Nucleus accumbens (tissue), 56 donors: ENCODE measurements around the gene MATN4.

Experiments used
- DNase-seq, 56 donors: peaks; one replicate each; lab custom pipeline; 2025; lab: John Stamatoyannopoulos, UW

MATN4 gene

DNA sequence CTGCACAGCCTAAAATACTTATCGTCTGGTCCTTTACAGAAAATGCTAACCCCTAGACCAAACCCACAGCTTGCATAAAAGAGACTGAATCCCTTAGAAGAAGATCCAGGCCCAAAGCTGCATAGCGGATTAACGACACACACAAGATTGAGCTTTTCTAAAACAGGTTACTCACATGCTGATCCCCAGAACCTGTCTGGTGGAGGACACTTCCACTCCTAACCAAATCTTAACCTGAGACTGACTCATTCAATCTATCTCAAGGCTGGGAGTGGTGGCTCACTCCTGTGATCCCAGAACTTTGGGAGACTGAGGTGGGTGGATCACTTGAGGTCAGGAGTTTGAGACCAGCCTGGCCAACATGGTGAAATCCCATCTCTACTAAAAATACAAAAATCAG lies 50.9 kb downstream of the MATN4 start:
- DNase-seq = no peak

DNA sequence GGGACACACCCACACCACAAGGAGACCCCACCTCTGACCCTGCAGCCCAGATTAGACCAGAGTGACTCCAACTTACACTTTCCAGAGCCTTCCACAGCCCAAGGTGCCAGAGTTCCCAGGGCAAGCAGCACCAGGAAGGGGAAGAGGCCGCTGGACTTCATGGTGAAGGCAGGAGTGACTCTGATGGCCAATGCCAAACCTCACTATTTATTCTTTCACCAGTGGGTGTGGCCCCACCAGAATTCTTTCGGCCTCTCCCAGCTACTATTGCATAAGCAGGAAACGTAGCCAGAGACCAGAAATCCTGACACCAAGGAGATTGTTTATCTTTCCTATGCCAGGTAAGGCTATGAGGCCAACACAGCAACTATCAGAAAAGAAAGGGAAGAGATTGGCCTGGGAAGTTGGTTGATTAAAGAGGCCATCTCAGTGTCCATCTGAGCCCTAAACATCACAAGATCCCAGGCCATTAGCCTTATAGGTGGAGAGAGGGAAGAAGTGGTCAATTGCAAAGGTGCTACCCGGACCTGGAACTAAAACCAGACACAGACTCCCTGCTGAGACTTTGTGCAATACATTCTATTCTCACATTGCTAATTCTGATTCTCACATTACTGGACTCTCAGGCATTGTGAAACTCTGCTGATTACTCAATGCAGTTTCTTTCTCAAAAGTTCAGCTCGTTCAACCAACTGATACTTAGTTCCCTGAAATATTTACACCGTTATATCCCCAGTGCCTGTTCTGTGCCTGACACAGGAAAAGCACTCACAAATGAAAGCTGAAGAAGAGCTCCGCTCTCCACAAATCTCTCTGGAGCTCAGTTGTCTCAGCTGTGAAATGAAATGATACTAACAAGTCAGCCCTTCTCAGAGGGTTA lies 53.5 kb downstream of the MATN4 start, which contains the start of gene SLPI:
TSS of gene SLPI (minus strand) at position 182 of the 880 bp plus-strand sequence. CDS start at position 161, 21 bp downstream.
- DNase-seq = no peak

DNA sequence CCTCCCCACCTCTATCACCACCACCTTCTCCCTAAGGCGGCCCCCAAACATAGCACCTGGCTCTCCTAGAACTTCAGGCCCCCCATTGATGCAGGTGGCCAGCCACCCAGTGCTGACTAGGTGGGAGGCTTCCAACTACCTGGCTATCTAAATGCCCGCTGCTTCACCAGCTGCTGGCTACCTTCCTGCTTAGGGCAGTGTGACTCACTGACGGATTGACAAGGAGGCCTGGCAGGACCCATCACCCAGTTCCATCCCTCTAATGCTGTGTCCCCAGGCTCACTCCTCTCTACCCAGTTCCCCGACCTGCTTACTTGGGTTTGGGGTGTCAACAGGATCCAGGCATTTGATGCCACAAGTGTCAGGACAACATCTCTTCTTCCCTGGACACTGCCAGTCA lies 54.8 kb downstream of the MATN4 start:
- no peak for DNase-seq

DNA sequence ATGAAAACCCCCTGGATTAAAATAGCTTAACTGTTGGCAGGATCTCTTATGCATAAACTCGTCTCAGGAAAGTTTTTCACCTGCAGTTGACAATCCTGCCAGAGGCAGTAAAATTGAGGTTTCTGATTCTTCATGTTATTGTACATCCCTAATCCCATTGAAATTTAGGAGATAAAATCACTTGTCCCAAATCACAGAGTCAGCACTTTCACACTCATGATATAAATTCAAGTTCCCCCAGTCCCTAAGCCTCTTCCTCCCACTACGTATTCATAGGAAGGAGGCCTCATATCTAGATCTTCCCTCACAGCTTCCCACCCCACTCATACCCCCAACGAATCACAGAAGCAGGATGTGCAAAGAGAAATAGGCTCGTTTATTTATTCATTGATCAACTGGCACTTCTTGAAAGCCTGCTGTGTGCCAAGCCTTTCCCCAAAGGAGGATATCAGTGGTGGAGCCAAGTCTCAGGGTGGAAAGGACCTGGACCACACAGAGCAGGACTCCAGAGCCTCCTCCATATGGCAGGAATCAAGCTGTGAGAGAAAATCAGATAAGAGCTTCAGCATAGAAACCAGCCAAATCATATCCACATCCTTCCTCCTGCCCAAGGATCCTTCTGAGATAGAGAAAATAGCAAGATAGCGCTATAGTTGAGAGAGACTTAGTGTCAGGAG lies 56.1 kb downstream of the MATN4 start:
- no peak for DNase-seq

DNA sequence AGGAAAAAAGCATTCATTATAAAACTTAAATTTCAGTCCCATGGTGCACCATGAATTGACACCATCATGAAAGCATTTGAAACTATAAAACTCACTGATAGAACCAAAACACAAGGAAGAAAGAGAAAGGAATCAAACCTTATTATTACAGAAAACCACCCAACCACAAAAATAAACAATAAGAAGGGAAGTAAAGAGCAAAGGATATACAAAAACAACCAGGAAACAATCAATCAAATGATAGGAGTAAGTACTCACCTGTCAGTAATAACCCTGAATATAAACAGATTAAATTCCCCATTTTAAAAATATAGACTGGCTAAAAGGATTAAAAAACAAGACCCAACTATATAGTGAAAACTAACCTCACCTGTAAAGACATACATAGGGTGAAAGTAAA lies 59.5 kb downstream of the MATN4 start:
- DNase-seq = no peak

DNA sequence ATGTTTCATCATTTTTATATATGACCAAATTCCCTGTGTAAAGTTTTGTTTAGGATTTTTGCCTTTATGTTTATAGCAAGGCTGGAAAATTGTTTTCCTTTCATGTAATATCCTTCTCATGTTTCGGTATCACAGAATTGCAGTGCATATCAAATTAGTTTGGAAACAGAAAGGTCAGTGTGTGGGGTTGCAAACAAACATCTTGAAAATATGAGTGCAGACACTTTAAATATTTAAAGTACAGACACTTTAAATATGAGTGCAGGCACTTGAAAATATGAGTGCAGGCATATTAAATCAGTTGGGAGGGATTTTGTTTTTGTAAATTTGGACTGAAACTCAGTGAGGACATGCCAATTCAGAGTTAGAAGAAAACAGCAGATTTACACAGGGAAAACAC lies 60.2 kb downstream of the MATN4 start:
- DNase-seq = no peak

DNA sequence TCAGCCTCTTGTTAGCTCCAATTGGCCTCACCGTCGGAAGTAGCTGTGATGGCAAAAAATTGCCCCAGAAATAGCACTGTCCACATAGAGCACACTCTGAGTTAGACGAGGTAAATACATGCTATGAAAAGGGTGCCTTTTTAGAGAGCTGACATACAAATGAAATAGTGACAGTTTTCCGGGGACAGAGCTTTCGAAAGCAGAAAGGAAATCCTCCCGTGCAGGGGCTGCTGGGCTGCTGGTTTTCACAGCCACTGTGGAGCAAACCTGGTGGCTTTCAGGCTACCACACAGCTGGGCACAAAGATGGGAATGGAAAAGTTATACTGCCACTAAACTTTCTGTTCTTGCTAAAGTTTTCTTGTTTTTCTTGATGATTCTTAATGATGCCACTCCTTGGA lies 62.0 kb downstream of the MATN4 start:
- no peak for DNase-seq
